ENCODE measurements around the gene NFILZ. TPM values are rescaled to one million over a fixed set of nuclear protein-coding genes. Genes with fewer than 3 reads are reported as not detected.

The NFILZ gene
- total and polyA plus RNA-seq, 2 of the 8 experiments (the other 6 are each of a cell fraction or from before 2014, with no cell fraction given): not detected

- TF ChIP-seq SIN3A (conservative IDR thresholded peaks at IDR 0.05 in 1 of 2, IDR thresholded peaks at IDR 0.05 in 1 of 2; ENCODE audit: low read depth in 1 of 2, low read length in 2 of 2) (no peak), SIX5 (IDR thresholded peaks at IDR 0.05; ENCODE audit: low read depth, low read length) (no peak), GTF2F1 (IDR thresholded peaks at IDR 0.05; ENCODE audit: borderline replicate concordance, low read depth, low read length) (no peak), RXRA (IDR thresholded peaks at IDR 0.05; ENCODE audit: insufficient read depth, low read depth, low read length) (no peak)
- TF ChIP-seq, protein P1, sequence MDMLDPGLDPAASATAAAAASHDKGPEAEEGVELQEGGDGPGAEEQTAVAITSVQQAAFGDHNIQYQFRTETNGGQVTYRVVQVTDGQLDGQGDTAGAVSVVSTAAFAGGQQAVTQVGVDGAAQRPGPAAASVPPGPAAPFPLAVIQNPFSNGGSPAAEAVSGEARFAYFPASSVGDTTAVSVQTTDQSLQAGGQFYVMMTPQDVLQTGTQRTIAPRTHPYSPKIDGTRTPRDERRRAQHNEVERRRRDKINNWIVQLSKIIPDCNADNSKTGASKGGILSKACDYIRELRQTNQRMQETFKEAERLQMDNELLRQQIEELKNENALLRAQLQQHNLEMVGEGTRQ (IDR thresholded peaks at IDR 0.05; ENCODE audit: low read length): no peak
Observed at GRCh38 chr19:8595651-8596050, 34.8 kb upstream of the NFILZ start (continued).

All from H1 (cell line).